HG03108 (cell line): ENCODE measurements around the gene TGM5.
A peak's percentile ranks its signal among the peaks of the same experiment; 100 is the strongest.
"Not testable (repeated sequence)": the region's sequence is repeated elsewhere in the genome, so short reads cannot be mapped to it uniquely, and the experiment has no call there.

ENCODE experiments used
- ATAC-seq: cut with Tn5 transposase; IDR thresholded peaks from one replicate; pipeline ENCODE4 v1.9.1; 2021; ENCODE audit warnings: moderate library complexity; ENCODE audit not compliant: unreplicated experiment

Gene TGM5

GRCh38 chr15:43198556-43198955 lies 68.2 kb downstream of the TGM5 start:
- not testable (repeated sequence) for ATAC-seq

GRCh38 chr15:43197773-43198172 lies 69.0 kb downstream of the TGM5 start:
- ATAC-seq = not testable (repeated sequence)

GRCh38 chr15:43196760-43197548 lies 69.8 kb downstream of the TGM5 start:
- no peak for ATAC-seq

GRCh38 chr15:43194795-43195194 lies 71.9 kb downstream of the TGM5 start:
- ATAC-seq = no peak

- no peak for ATAC-seq
Measured at GRCh38 chr15:43193710-43194109, 73.0 kb downstream of the TGM5 start.

- ATAC-seq = no peak
Measured at GRCh38 chr15:43190178-43190577, 76.5 kb downstream of the TGM5 start.

DNA sequence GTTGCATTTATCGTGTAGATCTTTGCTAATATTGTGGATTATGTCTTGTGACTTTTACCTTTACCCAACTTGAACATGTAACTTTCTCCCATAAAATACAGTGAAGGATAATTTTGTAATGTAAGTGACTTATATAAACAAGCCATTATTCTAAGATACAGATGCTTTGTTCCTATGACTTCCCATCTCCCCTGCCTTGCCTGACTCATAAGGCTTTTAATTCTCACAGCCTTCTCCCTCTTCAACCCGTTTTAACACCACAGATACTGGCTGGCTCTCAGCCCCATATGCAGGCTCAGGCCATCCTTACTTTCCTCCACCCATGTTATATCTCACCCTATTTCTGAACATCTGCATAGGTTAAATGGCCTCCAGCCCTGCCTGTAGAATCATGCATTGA lies 77.4 kb downstream of the TGM5 start:
- no peak for ATAC-seq

DNA sequence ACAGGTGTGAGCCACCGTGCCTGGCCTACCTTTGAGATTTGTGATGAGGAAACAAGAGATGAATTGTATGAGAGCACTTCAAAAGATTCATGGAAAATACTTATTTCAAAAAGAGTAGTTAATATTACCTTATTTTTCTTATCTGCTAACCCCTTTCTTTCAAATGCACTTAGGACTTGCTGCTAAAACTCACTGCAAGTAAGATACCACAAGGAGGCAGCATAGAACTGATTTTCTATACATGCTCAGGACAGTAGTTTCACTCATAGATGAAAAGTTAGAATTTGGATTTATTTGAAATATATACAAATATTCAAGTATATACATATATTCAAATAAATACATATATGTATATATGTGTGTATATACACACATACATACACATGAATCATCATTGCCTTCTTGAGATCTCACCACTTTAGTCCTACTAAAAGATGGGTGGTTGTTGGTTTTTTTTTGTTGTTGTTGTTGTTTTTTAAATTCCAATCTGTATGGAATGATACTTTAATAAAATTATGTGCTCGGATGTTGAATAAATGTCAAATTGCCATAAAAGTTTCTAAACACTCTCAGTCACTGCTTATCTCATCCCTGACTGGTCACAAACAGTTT lies 79.1 kb downstream of the TGM5 start:
- ATAC-seq = no peak

- peak; percentile 3 for ATAC-seq
Measured at GRCh38 chr15:43186003-43186353, 80.8 kb downstream of the TGM5 start.

DNA sequence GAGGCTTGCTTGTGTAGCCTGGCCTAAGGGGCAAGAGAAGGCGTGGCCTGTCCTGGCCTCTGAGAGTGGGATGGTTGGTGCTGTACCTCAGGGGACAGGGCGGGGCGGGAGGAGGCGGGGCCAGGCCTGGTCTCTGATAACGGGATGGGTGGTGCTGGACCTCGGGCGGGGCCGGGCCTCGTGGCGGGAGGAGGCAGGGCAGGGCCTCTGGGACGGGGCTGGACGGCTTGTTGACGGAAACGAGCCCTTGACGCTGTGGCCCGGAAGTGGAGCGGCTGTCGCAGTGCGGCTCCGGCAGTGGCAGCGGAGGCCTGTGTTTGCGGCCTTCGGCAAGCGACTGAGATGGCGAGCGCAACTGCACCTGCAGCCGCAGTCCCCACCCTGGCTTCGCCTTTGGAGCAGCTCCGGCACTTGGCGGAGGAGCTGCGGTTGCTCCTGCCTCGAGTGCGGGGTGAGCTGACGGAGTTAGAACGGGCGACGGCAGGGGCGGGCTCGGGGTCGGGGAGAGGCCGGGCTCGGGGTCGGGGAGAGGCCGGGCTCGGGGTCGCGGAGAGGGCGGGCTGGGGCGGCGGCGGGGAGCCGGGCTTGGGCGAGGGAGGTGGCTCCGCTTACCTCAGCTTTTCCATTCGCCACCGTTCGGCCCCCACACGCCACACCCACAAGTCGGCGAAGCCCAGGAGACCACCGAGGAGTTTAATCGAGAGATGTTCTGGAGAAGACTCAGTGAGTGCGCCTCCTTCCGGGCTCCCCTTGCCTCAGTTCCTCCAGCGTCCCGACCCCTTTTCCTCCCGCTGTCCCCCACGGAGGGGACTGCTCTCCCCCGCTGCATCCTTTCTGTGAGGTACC lies 81.3 kb downstream of the TGM5 start, which contains the start of gene CCNDBP1:
CCNDBP1 (plus strand) TSS at position 247 of the 846 bp plus-strand sequence; CDS start at position 343, 96 bp downstream.
- ATAC-seq = peak; percentile 90

DNA sequence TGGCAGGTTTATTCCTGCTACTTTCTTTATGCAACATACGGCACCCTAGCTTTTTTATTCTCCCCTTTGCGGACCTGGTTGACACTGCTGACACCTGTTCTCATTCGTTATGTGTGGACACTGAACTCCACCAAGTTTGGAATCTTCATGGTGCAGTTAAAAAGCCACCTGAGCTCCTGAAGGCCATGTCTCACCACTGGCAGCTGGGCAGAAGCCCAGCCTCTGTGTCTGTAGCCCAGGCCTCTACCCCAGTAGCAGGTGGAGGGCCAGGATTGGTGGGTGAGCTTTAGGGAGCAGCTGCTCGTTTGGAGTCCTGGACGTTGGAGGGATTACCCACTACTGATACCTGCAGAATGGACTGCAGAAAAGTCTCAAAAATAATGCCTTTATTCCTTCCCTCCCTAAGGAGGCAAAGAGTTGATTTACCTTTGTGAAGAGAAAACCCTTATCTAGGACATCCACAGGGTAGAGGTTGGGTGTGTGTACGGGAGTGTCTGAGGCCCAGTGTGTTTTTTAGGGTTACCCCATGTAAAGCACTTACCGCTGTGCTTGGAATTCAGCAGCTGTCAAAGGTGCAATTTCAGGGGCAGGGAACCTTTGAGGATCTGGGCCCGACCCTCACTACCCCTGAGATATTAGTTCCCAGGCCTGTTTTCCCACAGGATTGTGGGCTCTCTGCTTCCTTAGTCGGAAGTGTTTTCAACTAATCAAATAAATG lies 82.2 kb downstream of the TGM5 start:
- ATAC-seq = peak; percentile 1

DNA sequence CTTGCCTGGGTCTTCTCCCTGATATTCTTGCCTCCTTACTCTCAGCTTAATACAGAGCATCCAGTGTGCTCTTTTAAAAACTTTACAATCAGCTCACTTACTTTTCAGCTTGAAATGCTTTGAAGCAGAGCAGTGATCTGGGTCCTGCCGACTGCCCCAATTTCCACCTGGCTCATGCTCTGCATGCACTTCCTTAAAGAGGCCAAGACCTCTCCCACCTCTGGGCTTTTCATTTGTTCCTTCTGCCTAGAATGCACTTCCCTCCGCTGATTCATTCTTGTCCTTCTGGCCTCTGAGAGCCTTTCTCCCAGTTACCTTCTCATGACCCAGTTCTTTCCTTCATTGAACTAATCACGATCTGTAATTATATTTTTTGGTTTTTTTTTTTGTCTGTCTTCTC lies 83.5 kb downstream of the TGM5 start:
- ATAC-seq = no peak
